A673 (cell line): Measurements from ENCODE around the gene SDHB. TPM values are rescaled to one million over a fixed set of nuclear protein-coding genes. Genes with fewer than 3 reads are reported as not detected.

Experiments used
- BruUV-seq: library from RNA; stranded (reverse); fragments of 400-500 nt; replicated peaks from 2 replicates; lab custom pipeline; 2021; lab: Mats Ljungman, UMichigan
- CTCF ChIA-PET: fragments of 300-600 bp; sonication (Branson Sonifier 250); formaldehyde crosslinking; loops from one replicate; lab custom pipeline; 2022; ENCODE audit warnings: antibody characterized with exemption; lab: Charles Lee
- POLR2A ChIA-PET: fragments of 300-600 bp; sonication (Branson Sonifier 250); formaldehyde crosslinking; loops from one replicate; lab custom pipeline; 2022; ENCODE audit warnings: antibody characterized with exemption; ENCODE audit not compliant: low non-redundant PET; lab: Charles Lee
- DNase-seq: peaks from one replicate; pipeline ENCODE4 v3.0.0-alpha.2; 2015; ENCODE audit warnings: low spot score
- H3K27ac ChIP-seq: fragments of 200-600 bp; sonication (generic); 2 replicates; pipeline ENCODE4 v1.5.1; 2016; ENCODE audit warnings: mixed run types, low read depth, mild to moderate bottlenecking, mixed read lengths, antibody characterized with exemption, low read length; ENCODE audit not compliant: poor library complexity, severe bottlenecking
- H3K27me3 ChIP-seq: fragments of 200-600 bp; sonication (generic); replicated peaks from 2 replicates; pipeline ENCODE4 v1.6.1; 2017; ENCODE audit warnings: mixed run types, low read depth, mild to moderate bottlenecking, mixed read lengths, antibody characterized with exemption, low read length; ENCODE audit not compliant: insufficient read depth, poor library complexity
- H3K36me3 ChIP-seq: fragments of 200-600 bp; sonication (generic); 2 replicates; pipeline ENCODE4 v1.6.1; 2016; ENCODE audit warnings: mixed run types, mild to moderate bottlenecking, mixed read lengths, antibody characterized with exemption, low read length; ENCODE audit not compliant: insufficient read depth, poor library complexity, severe bottlenecking
- H3K4me1 ChIP-seq: fragments of 200-600 bp; sonication (generic); 2 replicates; pipeline ENCODE4 v1.6.1; 2017; ENCODE audit warnings: mixed run types, mild to moderate bottlenecking, mixed read lengths, antibody characterized with exemption, low read length; ENCODE audit not compliant: insufficient read depth, poor library complexity, severe bottlenecking
- H3K4me3 ChIP-seq: fragments of 200-600 bp; sonication (generic); 2 replicates; pipeline ENCODE4 v1.5.1; 2016; ENCODE audit warnings: low read depth, mixed run types, mild to moderate bottlenecking, mixed read lengths, low read length; ENCODE audit not compliant: poor library complexity, severe bottlenecking
- H3K9me3 ChIP-seq: fragments of 200-600 bp; sonication (generic); 2 replicates; pipeline ENCODE4 v1.6.1; 2016; ENCODE audit warnings: mixed run types, low read depth, mild to moderate bottlenecking, mixed read lengths, antibody characterized with exemption, low read length; ENCODE audit not compliant: poor library complexity, severe bottlenecking
- CTCF ChIP-seq: fragments of 300-800, 200-600 bp; sonication (generic); conservative IDR thresholded peaks from 2 replicates; pipeline ENCODE4 v1.5.1; 2017; ENCODE audit warnings: low read depth, mild to moderate bottlenecking, antibody characterized with exemption, low read length, moderate library complexity, mixed read lengths
- EZH2 ChIP-seq: fragments of 200-600 bp; sonication (generic); IDR thresholded peaks from 2 replicates; pipeline ENCODE4 v1.6.1; 2017; ENCODE audit warnings: borderline replicate concordance, low read depth, mild to moderate bottlenecking, mixed read lengths, antibody characterized with exemption, low read length; ENCODE audit not compliant: poor library complexity, severe bottlenecking
- intact Hi-C: fragments of 100-400 bp; cut with micrococcal nuclease; formaldehyde crosslinking; loops from one replicate; pipeline ENCODE4 v1.10.0; 2022; ENCODE audit not compliant: unreplicated experiment
- total RNA-seq: library from RNA; stranded (reverse); gene quantifications from 2 replicates; pipeline ENCODE4 v1.2.3, GENCODE V29; 2021

SDHB gene
- total RNA-seq, 1 experiment from 2014 or later = 208 TPM

DNA sequence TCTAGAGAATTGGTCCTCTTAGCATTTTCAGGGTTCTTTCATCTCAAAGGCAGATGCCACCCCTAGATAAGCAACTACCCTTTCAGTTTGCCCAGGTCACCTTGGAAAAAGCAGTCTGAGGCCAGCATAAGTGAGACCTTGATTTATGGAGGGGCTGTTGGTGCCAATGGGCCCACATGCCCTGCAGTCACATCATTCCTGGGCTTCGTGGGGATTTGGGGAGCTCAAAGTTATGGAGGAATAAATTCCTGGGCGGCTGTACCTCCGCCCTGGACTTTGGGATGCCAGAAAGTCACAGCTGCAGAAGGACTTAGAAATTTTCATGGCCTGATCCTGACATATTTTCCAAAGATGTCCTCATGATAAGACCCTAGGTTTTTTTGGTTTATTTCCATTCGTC lies 2.7 kb upstream of the SDHB start:
- peaks cover 7% of the 10 kb centered on the region for H3K36me3 ChIP-seq
- no peaks in the 10 kb centered on the region for H3K27me3 ChIP-seq
- intact Hi-C loops = loop anchor here (5.0 kb wide), 1 partner anchor 351 kb away; no protein-coding TSS in a partner anchor
- ChIA-PET POLR2A (interaction anchor here (0.8 kb wide), 1 partner anchor 178 kb away, joined by 8 read pairs; no protein-coding TSS in a partner anchor), CTCF (no interaction called here)
- DNase-seq = no peak
- H3K4me1 ChIP-seq = peaks cover 42% of the 10 kb centered on the region
- H3K27ac ChIP-seq = no peak overlapping the region
- BruUV-seq = no TSS peak
- H3K9me3 ChIP-seq = no peaks in the 10 kb centered on the region
- no peak overlapping the region for H3K4me3 ChIP-seq
- no peak for TF ChIP-seq EZH2
- no peak for TF ChIP-seq CTCF

GRCh38 chr1:17055801-17056200 lies 2.0 kb upstream of the SDHB start:
- intact Hi-C loops = loop anchor here (5.0 kb wide), 1 partner anchor 352 kb away; no protein-coding TSS in a partner anchor
- H3K9me3 ChIP-seq = no peaks in the 10 kb centered on the region
- ChIA-PET CTCF (no interaction called here), POLR2A (interaction anchor here (0.6 kb wide), 1 partner anchor 396 kb away, joined by 26 read pairs; no protein-coding TSS in a partner anchor)
- no peak for TF ChIP-seq CTCF
- TF ChIP-seq EZH2 = no peak
- H3K4me3 ChIP-seq = no peak overlapping the region
- H3K27ac ChIP-seq = no peak overlapping the region
- peaks cover 15% of the 10 kb centered on the region for H3K36me3 ChIP-seq
- BruUV-seq = no TSS peak
- DNase-seq = no peak
- H3K4me1 ChIP-seq = peaks cover 34% of the 10 kb centered on the region
- no peaks in the 10 kb centered on the region for H3K27me3 ChIP-seq

DNA sequence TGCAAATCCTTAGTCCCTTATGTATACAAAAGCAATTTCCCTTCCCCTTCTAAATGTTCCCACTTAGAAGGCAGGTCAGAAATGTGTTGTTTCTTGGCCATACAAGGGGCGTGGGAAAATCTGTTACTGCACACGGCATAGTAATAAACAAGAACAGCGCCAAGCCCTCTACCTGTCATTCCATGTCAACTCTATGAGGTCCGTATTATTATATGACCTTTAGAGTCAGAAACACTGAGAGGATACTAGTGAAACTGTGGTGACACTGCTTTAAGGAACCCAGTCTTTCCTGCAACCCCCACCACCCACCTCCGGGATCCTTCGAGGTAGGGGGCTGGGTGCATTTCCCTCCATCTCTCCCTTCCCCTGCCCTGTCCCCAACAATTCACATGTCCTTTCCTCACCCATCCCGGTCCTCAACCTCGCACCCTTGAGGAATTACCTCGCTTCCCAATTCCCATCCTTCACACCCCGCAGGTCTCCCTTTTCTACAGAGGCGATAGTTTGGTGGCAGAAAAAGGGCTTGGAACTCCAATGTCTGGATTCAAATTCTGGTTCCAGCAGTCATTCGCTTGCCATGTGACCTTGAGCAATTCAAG lies 647 bp downstream of the SDHB start:
- Histone ChIP-seq H3K27me3 (no peaks in the 10 kb centered on the region), H3K9me3 (no peaks in the 10 kb centered on the region), H3K36me3 (peaks cover 30% of the 10 kb centered on the region), H3K27ac (peak overlapping the region; percentile 66), H3K4me3 (peak overlapping the region; percentile 89), H3K4me1 (peaks cover 16% of the 10 kb centered on the region)
- TSS peak; percentile 30 for BruUV-seq
- intact Hi-C loops = no loop called here
- no peak for DNase-seq
- TF ChIP-seq CTCF (no peak), EZH2 (no peak)
- POLR2A ChIA-PET = interaction anchor here (0.6 kb wide), 1 partner anchor 12 kb away, joined by 6 read pairs; no protein-coding TSS in a partner anchor
- CTCF ChIA-PET = interaction anchor here (0.6 kb wide), 1 partner anchor 432 kb away, joined by 3 read pairs; no protein-coding TSS in a partner anchor
